GM12873 (cell line): ENCODE measurements around the gene CD200.

Source experiments
- CTCF ChIP-seq: IDR thresholded peaks from 2 replicates; pipeline ENCODE4 v1.5.1; 2012; ENCODE audit warnings: low read depth, mild to moderate bottlenecking, moderate library complexity, low read length, control low read depth; ENCODE audit not compliant: insufficient read depth; ENCODE audit errors: missing control alignments

Gene CD200

GRCh38 chr3:112392393-112393359 lies 59.7 kb downstream of the CD200 start:
- TF ChIP-seq CTCF, result no peak

- TF ChIP-seq CTCF, result no peak
Observed at GRCh38 chr3:112393360-112393728, 60.4 kb downstream of the CD200 start.

GRCh38 chr3:112394003-112394640 lies 61.2 kb downstream of the CD200 start:
- no peak for TF ChIP-seq CTCF

GRCh38 chr3:112395181-112395895 lies 62.4 kb downstream of the CD200 start:
- no peak for TF ChIP-seq CTCF

GRCh38 chr3:112395896-112396290 lies 62.9 kb downstream of the CD200 start:
- TF ChIP-seq CTCF, result no peak

GRCh38 chr3:112397556-112397955 lies 64.6 kb downstream of the CD200 start:
- TF ChIP-seq CTCF, result no peak

- TF ChIP-seq CTCF, result no peak
Observed at GRCh38 chr3:112399064-112399463, 66.1 kb downstream of the CD200 start.
